ENCODE data around the gene ARL2. TPM values are rescaled to one million over a fixed set of nuclear protein-coding genes. Genes with fewer than 3 reads are reported as not detected.

ARL2 gene
- total RNA-seq, 1 experiment from 2014 or later = 203 TPM

GRCh38 chr11:65035579-65035978 is 21.6 kb downstream of the ARL2 start:
- Histone ChIP-seq H2AK5ac (ENCODE audit: insufficient read length, low read length) (no peak overlapping the region), H2BK12ac (ENCODE audit: insufficient read length, low read depth, low read length) (no peak overlapping the region), H3K4ac (ENCODE audit: low read depth, low read length) (no peak overlapping the region), H3K23ac (ENCODE audit: insufficient read length, low read depth, low read length) (no peak overlapping the region), H2BK15ac (ENCODE audit: low read depth, low read length) (no peak overlapping the region), H3K4me2 (ENCODE audit: insufficient read depth, insufficient read length, low read length) (no peak overlapping the region), H3T11ph (ENCODE audit: low read length) (no peak overlapping the region), H3K9ac (ENCODE audit: extremely low read depth, insufficient read length, low read length) (no peak overlapping the region), H2BK120ac (ENCODE audit: low read depth, low read length, poor library complexity, severe bottlenecking) (no peak overlapping the region), H2AFZ (ENCODE audit: low read length) (no peak overlapping the region), H2BK20ac (ENCODE audit: low read depth, low read length, poor library complexity, severe bottlenecking) (no peak overlapping the region), H3K79me1 (ENCODE audit: insufficient read depth, low read depth, low read length, poor library complexity, severe bottlenecking) (no peaks in the 10 kb centered on the region), H3K23me2 (ENCODE audit: insufficient read length, low read depth, low read length, poor library complexity, severe bottlenecking) (no peaks in the 10 kb centered on the region), H3K79me2 (ENCODE audit: insufficient read depth, low read length) (no peaks in the 10 kb centered on the region), H4K20me1 (ENCODE audit: control insufficient read depth, insufficient read depth, insufficient read length) (no peaks in the 10 kb centered on the region), H3K27me3 (ENCODE audit: insufficient read depth, low read length) (no peaks in the 10 kb centered on the region), H3K56ac (ENCODE audit: insufficient read length, low read depth, low read length) (no peak overlapping the region), H4K8ac (replicated peaks; ENCODE audit: insufficient read length, low read depth, low read length) (no peak overlapping the region), H3K14ac (ENCODE audit: insufficient read depth, low read length) (no peak overlapping the region; the same call in 1 of the 2 replicates), H4K91ac (ENCODE audit: insufficient read length, low read depth, low read length) (no peak overlapping the region), H3K9me3 (ENCODE audit: control insufficient read depth, low read depth, low read length) (no peaks in the 10 kb centered on the region), H2BK5ac (ENCODE audit: insufficient read length, low read length) (no peak overlapping the region), H4K5ac (ENCODE audit: insufficient read length, low read depth, low read length) (no peak overlapping the region), H3K18ac (ENCODE audit: insufficient read length, low read depth, low read length) (no peak overlapping the region), H3K27ac (ENCODE audit: insufficient read length, low read depth, low read length) (no peak overlapping the region), H3K4me1 (ENCODE audit: insufficient read depth, low read length) (no peaks in the 10 kb centered on the region)
- TF ChIP-seq CTCF (conservative IDR thresholded peaks at IDR 0.05) = no peak
- H3K36me3 Mint-ChIP-seq (ENCODE audit: insufficient read depth in 1 of 3, low read depth in 3 of 3) = peaks cover 0 to 28% (median 8%) of the 10 kb centered on the region in 3 experiments; a peak in 3 of 7 replicates
- H3K9me3 Mint-ChIP-seq = no peaks in the 10 kb centered on the region
- no peak overlapping the region for H3K4me3 Mint-ChIP-seq
- no peak for DNase-seq
- H3K27me3 Mint-ChIP-seq (ENCODE audit: low read depth) = no peaks in the 10 kb centered on the region
- no CpG with 5 or more reads among the region's 11 CpGs for WGBS (ENCODE audit: extremely low coverage, insufficient read length, low lambda C conversion rate)
- no peak overlapping the region for H3K27ac Mint-ChIP-seq
- no peaks in the 10 kb centered on the region for H3K4me1 Mint-ChIP-seq
